Upper lobe of right lung (tissue), 1 donor: ENCODE data around the gene AKT1. TPM values are rescaled to one million over a fixed set of nuclear protein-coding genes. Genes with fewer than 3 reads are reported as not detected.

Experiments used
- ATAC-seq: fragments of 200-7000 bp; cut with Tn5 transposase; one replicate; pipeline ENCODE4 v1.9.1; 2020; ENCODE audit warnings: mild to moderate bottlenecking, moderate library complexity
- DNase-seq: peaks from one replicate; pipeline ENCODE4 v3.0.0-alpha.2; 2020
- H3K27ac ChIP-seq: fragments of 200-600 bp; one replicate; pipeline ENCODE4 v1.8.0; 2022
- H3K27me3 ChIP-seq: fragments of 200-600 bp; one replicate; pipeline ENCODE4 v1.8.0; 2022; ENCODE audit warnings: mild to moderate bottlenecking
- H3K36me3 ChIP-seq: fragments of 200-600 bp; one replicate; pipeline ENCODE4 v1.8.0; 2022
- H3K4me1 ChIP-seq: fragments of 200-600 bp; one replicate; pipeline ENCODE4 v1.8.0; 2022
- H3K4me3 ChIP-seq: fragments of 200-600 bp; one replicate; pipeline ENCODE4 v1.8.0; 2022; ENCODE audit warnings: mild to moderate bottlenecking
- H3K9me3 ChIP-seq: fragments of 200-600 bp; one replicate; pipeline ENCODE4 v1.8.0; 2022
- intact Hi-C: fragments of 100-400 bp; cut with DNase I; formaldehyde crosslinking; loops from one replicate; pipeline ENCODE4 v1.11.0; 2022
- total RNA-seq: library from RNA; stranded (reverse); fragmentation: NEBNext Ultra II Directional; extraction: Animal tissue kit (Norgen Biotek cat#: 25700); gene quantifications from one replicate; pipeline ENCODE4 v1.2.1, GENCODE V29; 2021
- TF ChIP-seq, protein P1 (sequence below): fragments of 200-600 bp; IDR thresholded peaks from one replicate; pipeline ENCODE4 v1.8.0; 2022; ENCODE audit warnings: antibody characterized with exemption
- donor health status: DM: no; HTN: yes; CAD: no; lungs with severe emphysema.

The AKT1 gene
- total RNA-seq, 1 donor from 2014 or later: 174 TPM

DNA sequence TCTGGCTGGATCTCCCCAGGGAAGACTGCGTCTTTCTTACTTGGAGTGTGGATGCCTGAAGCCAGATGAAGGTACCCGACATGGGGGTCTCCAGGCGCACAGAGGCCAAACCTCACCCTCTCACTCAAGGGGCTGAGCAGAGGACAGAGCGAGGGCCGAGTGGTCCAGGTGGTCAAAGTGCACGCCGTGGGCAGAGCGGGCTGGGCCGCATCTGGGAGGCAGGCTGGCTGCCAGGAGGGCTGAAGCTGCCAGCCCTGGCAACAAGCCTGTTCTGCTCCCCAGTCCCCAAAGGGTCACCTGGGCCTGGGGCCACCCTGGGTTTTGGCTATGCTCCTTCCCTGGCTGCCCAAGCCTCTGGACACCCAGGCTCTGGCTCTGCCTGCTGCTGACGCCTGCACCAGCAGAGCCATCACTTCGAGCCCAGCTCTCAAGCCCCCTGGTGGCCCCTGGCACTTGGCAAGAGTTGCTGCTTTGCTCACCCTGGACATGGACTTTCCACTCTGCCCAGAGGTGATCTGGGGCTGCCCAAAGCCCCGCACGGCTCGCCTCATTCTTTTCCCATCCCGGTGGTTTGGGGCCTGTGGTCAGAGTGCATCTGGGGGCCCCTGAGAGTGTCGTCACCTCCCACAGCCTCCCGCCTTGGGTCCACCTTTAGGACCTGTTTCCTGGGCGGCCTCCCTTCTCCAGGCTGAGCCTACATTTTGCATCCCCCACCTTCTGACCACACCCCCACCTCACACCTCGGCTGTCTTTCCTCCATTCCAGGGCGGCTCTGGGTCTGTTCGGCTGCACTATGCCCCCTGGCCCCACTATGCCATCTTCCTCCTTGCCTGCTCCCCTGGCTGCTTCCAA, 68.7 kb downstream of the AKT1 start:
- ATAC-seq (no peak), DNase-seq (no peak)
- Histone ChIP-seq H3K9me3 (no peaks in the 10 kb centered on the region), H3K4me3 (no peak overlapping the region), H3K27ac (no peak overlapping the region), H3K36me3 (no peaks in the 10 kb centered on the region), H3K27me3 (no peaks in the 10 kb centered on the region), H3K4me1 (peaks cover 15% of the 10 kb centered on the region)
- intact Hi-C loops: no loop called here
- TF ChIP-seq, protein P1, sequence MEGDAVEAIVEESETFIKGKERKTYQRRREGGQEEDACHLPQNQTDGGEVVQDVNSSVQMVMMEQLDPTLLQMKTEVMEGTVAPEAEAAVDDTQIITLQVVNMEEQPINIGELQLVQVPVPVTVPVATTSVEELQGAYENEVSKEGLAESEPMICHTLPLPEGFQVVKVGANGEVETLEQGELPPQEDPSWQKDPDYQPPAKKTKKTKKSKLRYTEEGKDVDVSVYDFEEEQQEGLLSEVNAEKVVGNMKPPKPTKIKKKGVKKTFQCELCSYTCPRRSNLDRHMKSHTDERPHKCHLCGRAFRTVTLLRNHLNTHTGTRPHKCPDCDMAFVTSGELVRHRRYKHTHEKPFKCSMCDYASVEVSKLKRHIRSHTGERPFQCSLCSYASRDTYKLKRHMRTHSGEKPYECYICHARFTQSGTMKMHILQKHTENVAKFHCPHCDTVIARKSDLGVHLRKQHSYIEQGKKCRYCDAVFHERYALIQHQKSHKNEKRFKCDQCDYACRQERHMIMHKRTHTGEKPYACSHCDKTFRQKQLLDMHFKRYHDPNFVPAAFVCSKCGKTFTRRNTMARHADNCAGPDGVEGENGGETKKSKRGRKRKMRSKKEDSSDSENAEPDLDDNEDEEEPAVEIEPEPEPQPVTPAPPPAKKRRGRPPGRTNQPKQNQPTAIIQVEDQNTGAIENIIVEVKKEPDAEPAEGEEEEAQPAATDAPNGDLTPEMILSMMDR: no peak

DNA sequence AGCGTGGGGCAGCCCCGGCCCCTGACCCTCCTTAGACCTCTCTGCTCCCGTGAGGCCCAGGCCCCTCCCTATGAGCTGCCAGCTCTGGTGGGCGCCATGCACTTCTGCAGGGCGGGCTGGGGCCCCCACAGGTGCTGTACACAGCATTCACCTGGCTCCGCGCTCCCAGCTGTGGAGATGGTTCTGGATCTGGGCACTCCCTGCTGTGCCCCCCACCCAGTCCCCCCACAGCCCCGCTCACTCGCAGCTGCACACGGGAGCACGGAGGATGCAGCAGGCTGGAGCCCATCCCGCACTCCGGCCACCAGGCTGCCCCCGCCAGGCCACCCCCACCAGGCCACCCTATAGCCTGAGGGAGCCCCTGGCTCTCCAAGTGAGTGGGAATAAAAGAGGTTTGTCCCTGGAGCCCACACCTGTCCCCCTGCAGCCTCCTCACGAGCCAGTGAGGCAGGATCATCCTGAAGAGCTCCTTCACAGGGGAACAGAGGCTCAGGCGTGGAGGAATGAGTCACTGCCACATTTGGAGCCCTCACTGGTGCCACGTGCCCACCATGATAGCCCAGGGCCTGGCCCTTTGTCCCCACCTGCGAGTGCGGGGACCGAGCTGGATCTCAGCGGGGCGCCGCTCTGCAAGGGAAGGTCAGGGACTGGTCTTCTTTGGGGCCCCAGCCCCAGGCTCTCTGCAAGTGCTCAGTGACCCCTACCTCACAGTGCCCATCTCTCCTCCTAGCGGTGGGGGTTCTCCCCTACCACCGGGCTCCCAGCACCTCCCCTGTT, 69.6 kb downstream of the AKT1 start:
- intact Hi-C loops: no loop called here
- Histone ChIP-seq H3K4me1 (peaks cover 15% of the 10 kb centered on the region), H3K27me3 (no peaks in the 10 kb centered on the region), H3K36me3 (no peaks in the 10 kb centered on the region), H3K4me3 (no peak overlapping the region), H3K9me3 (no peaks in the 10 kb centered on the region), H3K27ac (no peak overlapping the region)
- ATAC-seq: no peak
- DNase-seq: no peak
- TF ChIP-seq, protein P1: no peak

GRCh38 chr14:104724981-104725771, 70.4 kb downstream of the AKT1 start:
- DNase-seq (no peak), ATAC-seq (peak; percentile 4)
- intact Hi-C loops: no loop called here
- Histone ChIP-seq H3K9me3 (no peaks in the 10 kb centered on the region), H3K36me3 (no peaks in the 10 kb centered on the region), H3K4me1 (peaks cover 15% of the 10 kb centered on the region), H3K4me3 (peak overlapping the region; percentile 69), H3K27ac (no peak overlapping the region), H3K27me3 (no peaks in the 10 kb centered on the region)
- TF ChIP-seq, protein P1: no peak

- DNase-seq: peak; percentile 81
- Histone ChIP-seq H3K36me3 (no peaks in the 10 kb centered on the region), H3K27ac (peak overlapping the region; percentile 17), H3K4me1 (peaks cover 15% of the 10 kb centered on the region), H3K4me3 (peak overlapping the region; percentile 69), H3K9me3 (no peaks in the 10 kb centered on the region), H3K27me3 (no peaks in the 10 kb centered on the region)
- ATAC-seq: peak; percentile 36
- TF ChIP-seq, protein P1: no peak
- intact Hi-C loops: no loop called here
Observed at GRCh38 chr14:104724407-104724980, 71.1 kb downstream of the AKT1 start.

GRCh38 chr14:104723651-104724406, 71.7 kb downstream of the AKT1 start, which contains the start of gene ADSS1:
Gene ADSS1, plus strand, starts transcription at chr14:104724229. Its CDS starts 42 bp downstream, at chr14:104724271.
- TF ChIP-seq, protein P1: peak; percentile 96
- Histone ChIP-seq H3K9me3 (no peaks in the 10 kb centered on the region), H3K27me3 (no peaks in the 10 kb centered on the region), H3K27ac (peak within 1 kb of the TSS; percentile 24), H3K36me3 (peaks cover 3% of the 10 kb centered on the region), H3K4me3 (peak within 1 kb of the TSS; percentile 69), H3K4me1 (peaks cover 15% of the 10 kb centered on the region)
- ATAC-seq (peak; percentile 84), DNase-seq (peak; percentile 88)
- intact Hi-C loops: no loop called here
